HG02852 (cell line): ENCODE measurements around the gene FOLR1.

Experiments
- ATAC-seq: cut with Tn5 transposase; IDR thresholded peaks from one replicate; pipeline ENCODE4 v1.9.1; 2021; ENCODE audit warnings: mild to moderate bottlenecking, moderate library complexity; ENCODE audit not compliant: unreplicated experiment

FOLR1 gene

GRCh38 chr11:72233773-72234513, 42.0 kb downstream of the FOLR1 start:
- no peak for ATAC-seq

GRCh38 chr11:72234514-72234830, 42.5 kb downstream of the FOLR1 start:
- no peak for ATAC-seq

DNA sequence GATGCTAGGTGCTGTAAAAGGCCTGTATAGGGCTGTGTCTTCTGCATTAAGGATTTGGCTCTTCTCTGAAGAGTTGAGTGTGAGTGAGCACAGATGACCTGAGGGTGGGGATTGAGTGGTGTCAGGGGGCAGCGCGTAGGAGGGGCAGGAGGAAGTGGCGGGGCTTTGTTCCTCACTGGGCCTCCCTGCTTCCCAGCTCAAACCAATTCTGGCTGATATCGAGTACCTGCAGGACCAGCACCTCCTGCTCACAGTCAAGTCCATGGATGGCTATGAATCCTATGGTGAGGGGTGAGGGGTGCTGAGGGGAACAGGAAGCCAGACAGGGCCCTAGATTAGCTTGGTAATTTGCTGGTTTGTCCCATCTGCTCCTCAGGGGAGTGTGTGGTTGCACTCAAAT, 43.0 kb downstream of the FOLR1 start:
- no peak for ATAC-seq

DNA sequence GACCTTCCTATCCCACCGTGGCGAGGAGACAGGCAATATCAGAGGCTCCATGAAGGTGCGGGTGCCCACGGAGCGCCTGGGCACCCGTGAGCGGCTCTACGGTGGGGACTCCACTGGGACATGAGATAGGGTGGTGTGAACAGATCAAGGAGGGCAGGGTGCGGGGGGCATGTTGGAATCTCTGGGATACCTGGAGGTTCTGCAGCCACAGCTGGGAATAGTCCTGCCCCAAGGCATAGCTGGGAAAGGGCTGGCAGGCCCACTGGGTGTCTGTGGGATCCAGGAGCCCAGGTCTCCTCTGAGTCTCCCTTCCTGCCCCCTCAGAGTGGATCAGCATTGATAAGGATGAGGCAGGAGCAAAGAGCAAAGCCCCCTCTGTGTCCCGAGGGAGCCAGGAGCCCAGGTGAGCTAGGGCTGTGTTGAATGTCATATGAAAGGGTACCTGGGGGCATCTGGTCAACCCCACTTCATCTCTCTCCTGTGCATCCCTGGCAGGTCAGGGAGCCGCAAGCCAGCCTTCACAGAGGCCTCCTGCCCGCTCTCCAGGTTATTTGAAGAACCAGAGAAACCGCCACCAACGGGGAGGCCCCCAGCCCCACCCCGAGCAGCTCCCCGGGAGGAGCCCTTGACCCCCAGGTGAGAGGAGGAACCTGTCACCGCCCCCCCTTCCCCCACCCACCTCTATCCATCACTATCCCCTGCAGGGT, 43.6 kb downstream of the FOLR1 start:
- no peak for ATAC-seq

- no peak for ATAC-seq
These were observed 44.2 kb downstream of the FOLR1 start for GRCh38 chr11:72236083-72236697.

- no peak for ATAC-seq
These were observed 44.8 kb downstream of the FOLR1 start for GRCh38 chr11:72236774-72237111.

DNA sequence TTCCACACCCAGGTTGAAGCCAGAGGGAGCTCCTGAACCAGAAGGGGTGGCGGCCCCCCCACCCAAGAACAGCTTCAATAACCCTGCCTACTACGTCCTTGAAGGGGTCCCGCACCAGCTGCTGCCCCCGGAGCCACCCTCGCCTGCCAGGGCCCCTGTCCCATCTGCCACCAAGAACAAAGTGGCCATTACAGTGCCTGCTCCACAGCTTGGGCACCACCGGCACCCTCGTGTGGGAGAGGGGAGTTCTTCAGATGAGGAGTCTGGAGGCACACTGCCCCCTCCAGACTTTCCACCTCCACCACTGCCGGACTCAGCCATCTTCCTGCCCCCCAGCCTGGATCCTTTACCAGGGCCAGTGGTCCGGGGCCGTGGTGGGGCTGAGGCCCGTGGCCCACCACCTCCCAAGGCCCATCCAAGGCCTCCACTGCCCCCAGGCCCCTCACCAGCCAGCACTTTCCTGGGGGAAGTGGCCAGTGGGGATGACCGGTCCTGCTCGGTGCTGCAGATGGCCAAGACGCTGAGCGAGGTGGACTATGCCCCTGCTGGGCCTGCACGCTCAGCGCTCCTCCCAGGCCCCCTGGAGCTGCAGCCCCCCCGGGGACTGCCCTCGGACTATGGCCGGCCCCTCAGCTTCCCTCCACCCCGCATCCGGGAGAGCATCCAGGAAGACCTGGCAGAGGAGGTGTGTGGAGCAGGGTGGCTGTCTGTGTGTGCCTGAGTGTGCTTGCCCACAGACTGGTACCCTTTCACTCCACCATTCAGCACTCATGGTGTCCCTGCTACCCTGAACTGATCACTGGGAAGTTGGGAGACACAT, 45.4 kb downstream of the FOLR1 start:
- ATAC-seq: no peak

- no peak for ATAC-seq
These were observed 46.1 kb downstream of the FOLR1 start for GRCh38 chr11:72238040-72238450.

- no peak for ATAC-seq
These were observed 46.8 kb downstream of the FOLR1 start for GRCh38 chr11:72238492-72239312.

DNA sequence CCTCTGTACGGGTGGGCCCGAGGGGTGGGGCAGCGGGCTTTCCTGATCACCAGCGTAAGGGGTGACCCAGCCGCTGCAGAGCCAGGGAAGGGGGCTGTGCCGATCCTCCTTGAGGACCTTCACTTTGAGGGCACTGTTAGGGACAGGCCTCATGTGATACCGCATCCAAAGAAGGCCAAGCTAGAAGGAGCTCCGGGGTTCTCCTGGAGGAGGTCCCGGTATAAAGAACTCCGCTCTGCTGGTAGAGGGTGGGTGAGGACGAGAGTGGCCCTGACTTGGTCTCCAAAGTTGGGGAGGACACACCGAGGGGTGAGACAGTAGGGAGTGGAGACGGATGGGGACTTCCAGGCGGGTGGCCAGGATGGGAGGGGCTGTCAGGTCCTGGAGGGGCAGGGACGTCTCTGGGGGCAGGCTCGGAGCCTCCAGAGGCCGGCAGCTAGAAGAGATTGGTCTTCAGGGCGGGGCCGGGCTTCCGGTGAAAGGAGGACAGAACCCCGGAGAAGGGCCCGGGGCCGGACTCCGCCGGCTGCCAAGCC, 47.4 kb downstream of the FOLR1 start:
- ATAC-seq: no peak

- no peak for ATAC-seq
These were observed 48.0 kb downstream of the FOLR1 start for GRCh38 chr11:72239849-72240460.

DNA sequence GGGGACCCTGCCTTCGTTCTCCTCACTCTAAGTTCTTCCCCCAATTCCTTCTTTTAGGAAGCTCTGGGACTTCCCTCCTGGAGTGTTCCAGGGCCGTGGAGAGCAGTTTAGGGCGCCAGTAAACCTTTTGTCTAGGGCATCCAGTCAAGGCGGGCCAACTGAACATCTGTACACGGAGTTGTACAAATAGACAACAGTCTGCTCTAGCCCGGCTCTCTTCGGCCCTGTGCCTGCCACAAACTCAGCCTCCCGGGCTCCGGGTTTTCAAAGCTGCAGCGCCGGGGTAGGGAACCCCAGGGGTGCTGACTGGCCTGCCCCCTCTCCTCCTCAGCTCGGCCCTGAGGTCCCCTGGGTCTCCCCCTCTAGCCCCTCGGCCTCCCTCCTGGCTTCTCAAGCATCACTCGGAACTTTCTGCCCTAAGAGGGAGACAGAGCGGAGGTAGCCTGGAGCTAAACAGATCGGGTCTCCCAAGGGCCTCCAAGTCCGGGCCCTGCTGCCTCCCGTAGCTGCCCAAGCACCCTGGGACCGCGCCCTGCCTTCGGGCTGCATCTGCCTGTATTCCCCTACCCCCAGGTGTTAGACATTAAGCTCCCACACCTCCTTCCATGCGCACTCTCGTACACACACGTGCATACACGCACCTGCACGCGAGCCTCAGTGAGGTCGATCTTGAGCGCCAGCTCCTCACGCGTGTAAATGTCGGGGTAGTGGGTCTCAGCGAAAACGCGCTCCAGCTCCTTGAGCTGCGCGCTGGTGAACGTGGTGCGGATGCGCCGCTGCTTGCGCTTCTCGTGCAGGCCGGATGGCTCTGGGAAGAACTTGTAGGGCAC, 48.7 kb downstream of the FOLR1 start:
- no peak for ATAC-seq

DNA sequence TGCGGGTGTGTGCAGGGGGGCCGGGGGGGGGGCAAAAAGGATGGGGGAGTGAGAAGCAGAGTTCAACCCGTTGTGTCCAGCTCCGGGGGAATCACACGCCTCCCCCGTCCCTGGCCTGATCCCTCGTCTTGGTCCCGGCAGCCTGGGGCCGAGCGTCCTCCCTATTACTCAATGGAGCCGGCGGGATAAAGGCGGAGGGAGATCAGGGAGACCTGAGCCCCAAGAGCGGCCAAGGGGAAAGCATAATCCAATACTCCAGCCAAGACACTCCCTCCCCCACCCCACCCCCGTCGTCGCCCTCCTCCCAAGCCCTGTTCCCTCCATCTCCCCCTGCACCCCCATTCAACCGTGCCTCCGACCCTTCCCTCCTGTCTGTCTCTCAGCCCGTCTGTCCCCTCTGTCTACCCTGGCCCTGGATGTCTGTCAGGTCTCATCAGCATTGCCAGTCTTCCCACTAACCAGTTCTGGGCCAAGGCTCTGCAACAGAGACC, 49.4 kb downstream of the FOLR1 start:
- ATAC-seq: no peak

GRCh38 chr11:72242141-72242540, 50.2 kb downstream of the FOLR1 start:
- ATAC-seq: no peak

- no peak for ATAC-seq
These were observed 51.5 kb downstream of the FOLR1 start for GRCh38 chr11:72243173-72244059.

GRCh38 chr11:72244060-72244360, 52.1 kb downstream of the FOLR1 start, which contains the start of gene PHOX2A:
PHOX2A (minus strand) TSS chr11:72244176; CDS start chr11:72244004, 172 bp downstream.
- no peak for ATAC-seq

DNA sequence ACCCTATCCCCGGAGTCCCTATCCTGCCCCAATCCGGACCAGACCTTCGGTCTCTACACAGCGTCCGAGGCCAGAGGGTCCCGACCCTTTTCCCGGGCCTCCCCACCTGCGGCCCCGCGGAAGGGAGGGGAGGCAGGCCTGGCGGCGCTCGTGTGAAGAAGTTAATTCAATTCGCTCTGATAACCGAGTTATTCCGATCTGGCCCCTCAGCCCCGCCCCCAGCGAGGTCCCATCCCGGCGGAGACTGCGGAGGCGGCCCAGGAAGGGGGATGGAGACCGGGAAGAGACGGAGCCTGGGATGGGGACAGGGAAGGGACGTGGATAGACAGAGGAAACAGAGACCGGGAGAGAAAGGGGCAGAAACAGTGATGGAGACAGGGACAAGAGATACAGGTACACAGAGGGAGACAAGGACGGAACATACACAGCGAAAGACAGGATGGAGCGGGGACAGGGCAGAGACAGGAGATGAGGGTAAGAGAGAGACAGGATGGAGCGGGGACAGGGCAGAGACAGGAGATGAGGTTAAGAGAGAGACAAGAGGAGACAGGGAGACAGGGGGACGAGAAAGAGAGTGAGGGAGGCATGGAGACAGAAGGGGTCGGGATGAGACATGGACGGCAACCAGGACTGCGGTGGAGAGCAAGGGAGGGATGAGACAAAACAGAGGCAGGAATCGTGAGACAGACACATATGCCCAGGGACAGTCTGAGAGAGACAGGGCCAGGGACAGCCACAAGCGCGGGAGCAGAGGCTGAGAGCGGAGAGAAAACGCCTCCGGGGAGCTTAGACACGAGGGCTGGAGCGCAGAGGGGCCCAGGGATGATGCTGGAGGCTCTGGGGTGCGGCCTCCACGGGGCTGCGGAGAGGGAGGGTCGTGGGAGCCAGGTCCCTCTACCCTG, 52.7 kb downstream of the FOLR1 start:
- ATAC-seq: no peak
